Measurements from ENCODE around the gene TEAD1. TPM values are rescaled to one million over a fixed set of nuclear protein-coding genes. Genes with fewer than 3 reads are reported as not detected.

Gene TEAD1
- total RNA-seq, 1 donor from 2014 or later = 154 TPM

GRCh38 chr11:12693094-12693478, 18.9 kb downstream of the TEAD1 start:
- Mint-ChIP-seq H3K4me3 (ENCODE audit: unreplicated experiment) (peak overlapping the region; percentile 66), H3K27me3 (ENCODE audit: unreplicated experiment) (no peaks in the 10 kb centered on the region), H3K36me3 (ENCODE audit: unreplicated experiment) (peaks cover 3% of the 10 kb centered on the region), H3K27ac (ENCODE audit: unreplicated experiment) (peak overlapping the region; percentile 99), H3K9me3 (ENCODE audit: unreplicated experiment) (no peaks in the 10 kb centered on the region), H3K4me1 (ENCODE audit: unreplicated experiment) (peaks cover 87% of the 10 kb centered on the region)
- no peak for TF ChIP-seq CTCF (IDR thresholded peaks at IDR 0.05)
- no peak for DNase-seq (ENCODE audit: extremely low spot score, unreplicated experiment)

- Mint-ChIP-seq H3K27ac (ENCODE audit: unreplicated experiment) (peak overlapping the region; percentile 99), H3K4me3 (ENCODE audit: unreplicated experiment) (peak overlapping the region; percentile 66)
- TF ChIP-seq CTCF (IDR thresholded peaks at IDR 0.05) = no peak
These were observed 19.4 kb downstream of the TEAD1 start for GRCh38 chr11:12693479-12694182.

GRCh38 chr11:12694183-12694531, 19.9 kb downstream of the TEAD1 start:
- TF ChIP-seq CTCF (IDR thresholded peaks at IDR 0.05) = no peak
- Mint-ChIP-seq H3K4me3 (ENCODE audit: unreplicated experiment) (peak overlapping the region; percentile 66), H3K27me3 (ENCODE audit: unreplicated experiment) (no peaks in the 10 kb centered on the region), H3K36me3 (ENCODE audit: unreplicated experiment) (peaks cover 3% of the 10 kb centered on the region), H3K9me3 (ENCODE audit: unreplicated experiment) (no peaks in the 10 kb centered on the region), H3K27ac (ENCODE audit: unreplicated experiment) (peak overlapping the region; percentile 99), H3K4me1 (ENCODE audit: unreplicated experiment) (peaks cover 86% of the 10 kb centered on the region)
- DNase-seq (ENCODE audit: extremely low spot score, unreplicated experiment) = no peak

More at GRCh38 chr11:12693479-12694182, 19.4 kb downstream of the TEAD1 start:
- Mint-ChIP-seq H3K27me3 (ENCODE audit: unreplicated experiment) (no peaks in the 10 kb centered on the region), H3K9me3 (ENCODE audit: unreplicated experiment) (no peaks in the 10 kb centered on the region), H3K36me3 (ENCODE audit: unreplicated experiment) (peaks cover 3% of the 10 kb centered on the region), H3K4me1 (ENCODE audit: unreplicated experiment) (peaks cover 86% of the 10 kb centered on the region)
- DNase-seq (ENCODE audit: extremely low spot score, unreplicated experiment) = no peak

- TF ChIP-seq CTCF (IDR thresholded peaks at IDR 0.05) = no peak
- no peaks in the 10 kb centered on the region for H3K9me3 Mint-ChIP-seq (ENCODE audit: unreplicated experiment)
- peak overlapping the region; percentile 40 for H3K4me3 Mint-ChIP-seq (ENCODE audit: unreplicated experiment)
- H3K27me3 Mint-ChIP-seq (ENCODE audit: unreplicated experiment) = no peaks in the 10 kb centered on the region
- H3K27ac Mint-ChIP-seq (ENCODE audit: unreplicated experiment) = peak overlapping the region; percentile 99
- H3K36me3 Mint-ChIP-seq (ENCODE audit: unreplicated experiment) = peaks cover 3% of the 10 kb centered on the region
- DNase-seq (ENCODE audit: extremely low spot score, unreplicated experiment) = no peak
- peaks cover 88% of the 10 kb centered on the region for H3K4me1 Mint-ChIP-seq (ENCODE audit: unreplicated experiment)
These were observed 21.1 kb downstream of the TEAD1 start for GRCh38 chr11:12695221-12695794.

GRCh38 chr11:12695873-12696272, 21.7 kb downstream of the TEAD1 start:
- no peak for TF ChIP-seq CTCF (IDR thresholded peaks at IDR 0.05)
- H3K36me3 Mint-ChIP-seq (ENCODE audit: unreplicated experiment) = no peaks in the 10 kb centered on the region
- H3K4me1 Mint-ChIP-seq (ENCODE audit: unreplicated experiment) = peaks cover 88% of the 10 kb centered on the region
- DNase-seq (ENCODE audit: extremely low spot score, unreplicated experiment) = no peak
- H3K27ac Mint-ChIP-seq (ENCODE audit: unreplicated experiment) = peak overlapping the region; percentile 99
- no peaks in the 10 kb centered on the region for H3K9me3 Mint-ChIP-seq (ENCODE audit: unreplicated experiment)
- no peaks in the 10 kb centered on the region for H3K27me3 Mint-ChIP-seq (ENCODE audit: unreplicated experiment)
- peak overlapping the region; percentile 10 for H3K4me3 Mint-ChIP-seq (ENCODE audit: unreplicated experiment)
